Thoracic aorta (tissue), 2 donors: Measurements from ENCODE around the gene ZNF2. TPM values are rescaled to one million over a fixed set of nuclear protein-coding genes. Genes with fewer than 3 reads are reported as not detected.

Source experiments
- ATAC-seq: fragments of 150-250 bp; one replicate; pipeline ENCODE4 v1.8.0; 2017; ENCODE audit warnings: low read depth; ENCODE audit not compliant: insufficient number of reproducible peaks, low FRiP score
- DNase-seq: peaks from one replicate; pipeline ENCODE4 v3.0.0-alpha.2; 2020; ENCODE audit warnings: low spot score
- H3K27ac ChIP-seq, 2 donors: fragments of 200-600 bp; sonication (generic); 1 replicate in 1 of 2; 2 replicates in 1 of 2; pipeline ENCODE4 v1.5.1; 2016; ENCODE audit warnings: mild to moderate bottlenecking in 2 of 2, moderate library complexity in 2 of 2
- H3K27me3 ChIP-seq: fragments of 200-600 bp; sonication (generic); replicated peaks from 2 replicates; pipeline ENCODE4 v1.6.0; 2016; ENCODE audit warnings: mild to moderate bottlenecking; ENCODE audit not compliant: insufficient read depth
- H3K36me3 ChIP-seq: fragments of 200-600 bp; sonication (generic); one replicate; pipeline ENCODE4 v1.5.1; 2016
- H3K4me1 ChIP-seq, 2 donors: fragments of 200-600 bp; sonication (generic); 1 replicate in 1 of 2; 2 replicates in 1 of 2; pipeline versions ENCODE4 v1.5.1 to v1.6.0; 2016; ENCODE audit warnings: low read depth in 2 of 2, mild to moderate bottlenecking in 1 of 2; ENCODE audit not compliant: control insufficient read depth in 1 of 2
- H3K4me3 ChIP-seq: fragments of 200-600 bp; sonication (generic); 2 replicates; pipeline ENCODE4 v1.5.1; 2016; ENCODE audit warnings: mild to moderate bottlenecking
- H3K9me3 ChIP-seq: fragments of 200-600 bp; sonication (generic); 2 replicates; pipeline ENCODE4 v1.5.1; 2016
- CTCF ChIP-seq: fragments of 200-600 bp; sonication (generic); IDR thresholded peaks from one replicate; pipeline ENCODE4 v1.5.1; 2019; ENCODE audit warnings: antibody characterized with exemption
- total RNA-seq, 2 donors: library from RNA; depleted of rRNA; stranded (reverse); fragments of >200 nt; gene quantifications; one replicate each; pipeline versions ENCODE4 v1.1.0 to v1.2.3, GENCODE V29; 2016

ZNF2 gene
- total RNA-seq, 2 donors from 2014 or later = 2.0 to 2.3 TPM

GRCh38 chr2:95165030-95165370 is 609 bp upstream of the ZNF2 start:
- ATAC-seq = peak; percentile 11
- TF ChIP-seq CTCF = no peak
- H3K36me3 ChIP-seq = no peaks in the 10 kb centered on the region
- H3K9me3 ChIP-seq = no peaks in the 10 kb centered on the region
- no peak for DNase-seq
- H3K27me3 ChIP-seq = no peaks in the 10 kb centered on the region
- H3K27ac ChIP-seq = peak overlapping the region; percentile 90 to 93
- peak overlapping the region; percentile 85 for H3K4me3 ChIP-seq
- peaks cover 4 to 21% of the 10 kb centered on the region in 2 donors for H3K4me1 ChIP-seq

GRCh38 chr2:95166065-95166763 is 605 bp downstream of the ZNF2 start:
- H3K36me3 ChIP-seq = no peaks in the 10 kb centered on the region
- H3K27me3 ChIP-seq = no peaks in the 10 kb centered on the region
- no peak for DNase-seq
- ATAC-seq = no peak
- peaks cover 4 to 21% of the 10 kb centered on the region in 2 donors for H3K4me1 ChIP-seq
- TF ChIP-seq CTCF = no peak
- no peaks in the 10 kb centered on the region for H3K9me3 ChIP-seq
- peak overlapping the region; percentile 90 to 93 for H3K27ac ChIP-seq
- H3K4me3 ChIP-seq = peak overlapping the region; percentile 85

DNA sequence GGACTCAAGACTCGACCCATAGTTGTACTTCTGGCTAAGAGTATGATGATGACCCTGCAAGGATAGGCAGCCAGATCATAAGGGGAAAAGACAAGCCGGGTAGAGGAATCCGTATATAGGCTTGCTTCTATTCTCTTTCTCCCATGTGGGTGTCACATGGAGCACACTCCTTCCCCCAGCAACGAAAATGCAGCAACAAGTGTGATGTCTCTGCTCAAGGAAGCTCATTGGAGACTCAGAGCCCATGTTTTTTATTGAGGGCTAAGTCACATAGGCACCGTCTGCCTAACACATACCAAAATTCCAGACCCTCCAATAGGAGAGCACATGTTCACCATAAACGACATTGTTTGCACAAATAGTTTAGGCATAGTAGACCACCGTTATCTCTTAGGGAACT is 6.3 kb downstream of the ZNF2 start:
- Histone ChIP-seq H3K9me3 (no peaks in the 10 kb centered on the region), H3K27me3 (no peaks in the 10 kb centered on the region), H3K27ac (no peak overlapping the region), H3K4me3 (no peak overlapping the region), H3K4me1 (peaks cover 0 to 2% of the 10 kb centered on the region in 2 donors), H3K36me3 (no peaks in the 10 kb centered on the region)
- no peak for DNase-seq
- TF ChIP-seq CTCF = no peak
- ATAC-seq = no peak

GRCh38 chr2:95174031-95174542 is 8.5 kb downstream of the ZNF2 start:
- Histone ChIP-seq H3K9me3 (no peaks in the 10 kb centered on the region), H3K36me3 (peaks cover 12% of the 10 kb centered on the region), H3K4me3 (no peak overlapping the region), H3K4me1 (no peaks in the 10 kb centered on the region), H3K27ac (no peak overlapping the region), H3K27me3 (no peaks in the 10 kb centered on the region)
- TF ChIP-seq CTCF = no peak
- no peak for ATAC-seq
- no peak for DNase-seq

DNA sequence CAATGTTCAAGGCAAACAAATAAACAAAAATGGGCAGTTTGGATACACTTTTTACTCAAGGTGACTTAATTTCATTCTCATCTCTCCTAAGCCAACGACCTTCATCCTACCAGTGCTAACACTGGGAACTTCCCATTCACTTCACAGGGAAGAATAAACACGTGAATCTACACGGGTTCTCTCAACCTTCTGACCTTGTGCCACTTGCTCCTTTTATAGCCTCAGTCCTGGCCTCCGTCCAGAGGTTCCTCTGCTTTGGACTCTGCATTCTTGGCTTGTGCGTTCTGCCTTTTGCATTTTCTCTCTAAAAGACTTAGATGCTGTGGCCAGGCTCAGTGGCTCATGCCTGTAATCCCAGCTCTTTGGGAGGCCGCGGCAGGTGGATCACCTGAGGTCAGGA is 13.8 kb downstream of the ZNF2 start:
- ATAC-seq (no peak), DNase-seq (no peak)
- peaks cover 51% of the 10 kb centered on the region for H3K36me3 ChIP-seq
- no peak for TF ChIP-seq CTCF
- no peak overlapping the region for H3K27ac ChIP-seq
- no peak overlapping the region for H3K4me3 ChIP-seq
- peaks cover 9% of the 10 kb centered on the region for H3K9me3 ChIP-seq
- no peaks in the 10 kb centered on the region for H3K27me3 ChIP-seq
- no peaks in the 10 kb centered on the region for H3K4me1 ChIP-seq
